Fibroblast of mammary gland (primary cell): ENCODE results near the gene TPO.

Experiments used
- DNase-seq: peaks from one replicate; pipeline ENCODE4 v3.0.0-alpha.2; 2010; ENCODE audit warnings: low read depth
- H3K4me3 ChIP-seq: 2 replicates; pipeline ENCODE4 v1.5.1; 2011; ENCODE audit warnings: low read depth, mild to moderate bottlenecking, low read length, moderate library complexity; ENCODE audit not compliant: control insufficient read depth
- CTCF ChIP-seq: conservative IDR thresholded peaks from 2 replicates; pipeline ENCODE4 v1.5.1; 2011; ENCODE audit warnings: low read depth, low read length, inconsistent platforms; ENCODE audit not compliant: control insufficient read depth, insufficient read depth

Gene TPO

GRCh38 chr2:1492711-1493430, 79.6 kb downstream of the TPO start:
- H3K4me3 ChIP-seq, result no peak overlapping the region
- TF ChIP-seq CTCF, result no peak
- DNase-seq, result no peak

- TF ChIP-seq CTCF, result no peak
These were observed 80.3 kb downstream of the TPO start for GRCh38 chr2:1493431-1494126.

GRCh38 chr2:1494257-1494656, 81.0 kb downstream of the TPO start:
- no peak for TF ChIP-seq CTCF
- no peak overlapping the region for H3K4me3 ChIP-seq
- DNase-seq, result no peak

More at GRCh38 chr2:1493431-1494126, 80.3 kb downstream of the TPO start:
- no peak overlapping the region for H3K4me3 ChIP-seq
- DNase-seq, result no peak

GRCh38 chr2:1494906-1495305, 81.6 kb downstream of the TPO start:
- H3K4me3 ChIP-seq, result no peak overlapping the region
- no peak for DNase-seq
- TF ChIP-seq CTCF, result no peak

GRCh38 chr2:1495676-1496358, 82.6 kb downstream of the TPO start:
- no peak for TF ChIP-seq CTCF
- H3K4me3 ChIP-seq, result no peak overlapping the region
- no peak for DNase-seq

GRCh38 chr2:1496359-1496821, 83.1 kb downstream of the TPO start:
- TF ChIP-seq CTCF, result no peak
- H3K4me3 ChIP-seq, result no peak overlapping the region
- no peak for DNase-seq
